SU-DHL-6 (cell line): Measurements from ENCODE around the gene LTA4H.

ENCODE experiments used
- H2AFZ ChIP-seq: fragments of 200-600 bp; sonication (generic); 2 replicates; pipeline ENCODE4 v1.6.1; 2014; ENCODE audit warnings: low read depth, mild to moderate bottlenecking, moderate library complexity, mixed read lengths, antibody characterized with exemption, low read length; ENCODE audit not compliant: severe bottlenecking
- H3F3A ChIP-seq: fragments of 200-600 bp; shearing (Covaris generic); 2 replicates; pipeline ENCODE4 v1.6.0; 2016; ENCODE audit warnings: antibody characterized with exemption, mild to moderate bottlenecking; ENCODE audit not compliant: insufficient read depth
- H3K27ac ChIP-seq: fragments of 200-600 bp; sonication (generic); 2 replicates; pipeline ENCODE4 v1.5.1; 2016; ENCODE audit warnings: low read depth, mild to moderate bottlenecking, low read length, moderate library complexity, mixed read lengths
- H3K27me3 ChIP-seq: fragments of 200-600 bp; sonication (generic), shearing (Covaris generic); 2 replicates; pipeline ENCODE4 v1.6.0; 2014; ENCODE audit warnings: mild to moderate bottlenecking, low read length
- H3K36me3 ChIP-seq: fragments of 200-600 bp; sonication (generic); 2 replicates; pipeline ENCODE4 v1.6.1; 2014; ENCODE audit warnings: mild to moderate bottlenecking, low read length, mixed read lengths
- H3K4me2 ChIP-seq: fragments of 300-600, 200-600 bp; shearing (Covaris generic), sonication (generic); 2 replicates; pipeline ENCODE4 v1.6.0; 2014; ENCODE audit warnings: low read length, low read depth, mild to moderate bottlenecking; ENCODE audit not compliant: poor library complexity, severe bottlenecking
- H3K4me3 ChIP-seq: fragments of 200-600 bp; sonication (generic); 2 replicates; pipeline ENCODE4 v1.5.1; 2014; ENCODE audit warnings: antibody characterized with exemption, low read length, mild to moderate bottlenecking, mixed read lengths; ENCODE audit not compliant: insufficient read depth, poor library complexity, severe bottlenecking
- H3K79me2 ChIP-seq: fragments of 200-600 bp; sonication (generic); 2 replicates; pipeline ENCODE4 v1.6.1; 2014; ENCODE audit warnings: mild to moderate bottlenecking, low read length, moderate library complexity; ENCODE audit not compliant: insufficient read depth
- H3K9ac ChIP-seq: fragments of 200-600 bp; sonication (generic); 2 replicates; pipeline ENCODE4 v1.7.0; 2014; ENCODE audit warnings: mild to moderate bottlenecking, low read length
- H3K9me2 ChIP-seq: fragments of 200-600 bp; sonication (generic); replicated peaks from 2 replicates; pipeline ENCODE4 v1.6.1; 2014; ENCODE audit warnings: low read length; ENCODE audit not compliant: insufficient read depth
- H3K9me3 ChIP-seq: fragments of 200-600 bp; sonication (generic); 2 replicates; pipeline ENCODE4 v1.6.1; 2014; ENCODE audit warnings: low read length, mixed read lengths; ENCODE audit not compliant: insufficient read depth
- H4K20me1 ChIP-seq: fragments of 200-600 bp; sonication (generic); 2 replicates; pipeline ENCODE4 v1.6.1; 2014; ENCODE audit warnings: low read depth, mild to moderate bottlenecking, antibody characterized with exemption, low read length, moderate library complexity, mixed read lengths
- EZH2phosphoT487 ChIP-seq: fragments of 200-600 bp; sonication (generic), shearing (Covaris generic); conservative IDR thresholded peaks from 2 replicates; pipeline ENCODE4 v1.6.1; 2018; ENCODE audit warnings: mild to moderate bottlenecking, antibody characterized with exemption, low read length, moderate library complexity, mixed read lengths
- TF ChIP-seq, protein P1 (sequence below): fragments of 200-600 bp; sonication (generic); IDR thresholded peaks from one replicate; pipeline ENCODE4 v1.5.1; 2017; ENCODE audit warnings: antibody characterized with exemption, mild to moderate bottlenecking, low read length, moderate library complexity; ENCODE audit not compliant: insufficient read depth, poor library complexity, severe bottlenecking

LTA4H gene

GRCh38 chr12:96081596-96081995 lies 46.2 kb upstream of the LTA4H start:
- Histone ChIP-seq H3K27me3 (no peaks in the 10 kb centered on the region), H3K4me3 (no peak overlapping the region), H3K9me3 (no peaks in the 10 kb centered on the region), H3K79me2 (no peaks in the 10 kb centered on the region), H3K9ac (no peak overlapping the region), H3K4me2 (no peak overlapping the region), H4K20me1 (no peaks in the 10 kb centered on the region), H3F3A (no peaks in the 10 kb centered on the region), H2AFZ (no peak overlapping the region), H3K9me2 (no peaks in the 10 kb centered on the region), H3K36me3 (no peaks in the 10 kb centered on the region), H3K27ac (no peak overlapping the region)
- no peak for TF ChIP-seq EZH2phosphoT487
- TF ChIP-seq, protein P1, sequence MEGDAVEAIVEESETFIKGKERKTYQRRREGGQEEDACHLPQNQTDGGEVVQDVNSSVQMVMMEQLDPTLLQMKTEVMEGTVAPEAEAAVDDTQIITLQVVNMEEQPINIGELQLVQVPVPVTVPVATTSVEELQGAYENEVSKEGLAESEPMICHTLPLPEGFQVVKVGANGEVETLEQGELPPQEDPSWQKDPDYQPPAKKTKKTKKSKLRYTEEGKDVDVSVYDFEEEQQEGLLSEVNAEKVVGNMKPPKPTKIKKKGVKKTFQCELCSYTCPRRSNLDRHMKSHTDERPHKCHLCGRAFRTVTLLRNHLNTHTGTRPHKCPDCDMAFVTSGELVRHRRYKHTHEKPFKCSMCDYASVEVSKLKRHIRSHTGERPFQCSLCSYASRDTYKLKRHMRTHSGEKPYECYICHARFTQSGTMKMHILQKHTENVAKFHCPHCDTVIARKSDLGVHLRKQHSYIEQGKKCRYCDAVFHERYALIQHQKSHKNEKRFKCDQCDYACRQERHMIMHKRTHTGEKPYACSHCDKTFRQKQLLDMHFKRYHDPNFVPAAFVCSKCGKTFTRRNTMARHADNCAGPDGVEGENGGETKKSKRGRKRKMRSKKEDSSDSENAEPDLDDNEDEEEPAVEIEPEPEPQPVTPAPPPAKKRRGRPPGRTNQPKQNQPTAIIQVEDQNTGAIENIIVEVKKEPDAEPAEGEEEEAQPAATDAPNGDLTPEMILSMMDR: no peak

DNA sequence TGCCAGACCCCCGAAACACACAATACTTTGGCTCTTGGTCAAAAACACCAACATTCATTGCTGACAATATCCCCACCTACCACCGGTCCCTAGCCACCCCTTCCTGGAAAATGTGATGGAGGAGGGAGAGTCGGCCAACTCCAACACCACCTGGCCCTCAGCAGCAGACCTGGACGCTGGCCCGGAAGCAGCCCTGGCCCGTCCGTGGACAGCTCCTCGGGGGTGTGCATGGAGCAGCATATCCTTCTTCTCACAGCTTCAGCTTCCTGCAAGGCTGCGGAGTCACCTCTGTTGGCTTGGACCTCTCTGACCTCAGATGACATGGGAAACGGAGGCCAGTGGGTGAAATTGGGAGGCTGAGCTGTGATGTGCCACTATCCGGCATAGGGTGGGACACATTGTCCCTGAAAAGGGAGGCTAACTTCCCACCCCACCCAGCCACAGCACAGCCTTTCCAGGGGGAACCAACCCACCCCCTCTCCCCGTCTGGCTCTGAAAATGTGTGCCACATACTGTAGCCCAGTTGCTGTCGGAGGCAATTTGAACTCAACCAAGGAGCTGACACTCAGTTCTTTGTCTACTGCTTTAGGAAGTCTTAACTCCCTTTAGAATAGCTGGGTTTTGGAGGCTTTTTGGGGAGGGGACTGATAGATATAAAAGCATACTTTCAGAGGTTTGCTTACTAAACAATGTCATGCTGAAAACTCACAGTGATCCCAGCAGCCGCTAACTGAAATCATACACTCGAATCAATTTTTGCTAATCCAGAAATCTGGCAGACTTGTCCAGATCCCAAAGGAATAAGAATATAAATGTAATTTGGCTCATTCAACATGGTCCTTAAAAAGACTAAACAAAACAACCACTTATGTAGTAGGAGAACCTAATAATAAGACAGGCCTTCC lies 43.1 kb upstream of the LTA4H start:
- Histone ChIP-seq H3K27ac (no peak overlapping the region), H3K4me3 (no peak overlapping the region), H3K9ac (no peak overlapping the region), H2AFZ (no peak overlapping the region), H3K79me2 (no peaks in the 10 kb centered on the region), H3K4me2 (no peak overlapping the region), H3K9me2 (no peaks in the 10 kb centered on the region), H3K36me3 (no peaks in the 10 kb centered on the region), H3K9me3 (no peaks in the 10 kb centered on the region), H3K27me3 (no peaks in the 10 kb centered on the region), H3F3A (no peaks in the 10 kb centered on the region), H4K20me1 (no peaks in the 10 kb centered on the region)
- no peak for TF ChIP-seq EZH2phosphoT487
- TF ChIP-seq, protein P1: no peak

DNA sequence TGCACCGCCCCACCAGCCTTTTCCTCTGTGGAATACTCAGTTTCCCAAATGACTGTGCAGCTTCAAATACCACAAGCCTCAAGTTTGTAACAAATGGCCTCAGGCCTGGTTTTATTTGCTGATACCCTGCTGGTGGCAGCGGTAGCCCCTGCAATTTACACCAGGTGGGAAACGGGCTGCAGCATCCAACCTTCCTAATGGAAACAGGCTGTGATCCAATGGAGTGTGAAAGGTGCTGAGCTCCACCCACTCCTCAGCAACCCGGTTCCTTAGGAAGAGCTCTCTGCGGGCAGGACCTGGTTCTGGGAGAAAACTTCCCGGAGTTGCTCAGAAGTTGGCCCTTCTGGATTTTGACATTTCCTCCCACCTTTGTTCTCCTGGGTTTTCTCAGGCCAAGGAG lies 41.7 kb upstream of the LTA4H start:
- Histone ChIP-seq H3K27ac (no peak overlapping the region), H3F3A (no peaks in the 10 kb centered on the region), H3K9me2 (no peaks in the 10 kb centered on the region), H3K36me3 (no peaks in the 10 kb centered on the region), H3K9me3 (no peaks in the 10 kb centered on the region), H3K4me3 (no peak overlapping the region), H2AFZ (no peak overlapping the region), H3K9ac (no peak overlapping the region), H3K4me2 (no peak overlapping the region), H3K79me2 (no peaks in the 10 kb centered on the region), H4K20me1 (no peaks in the 10 kb centered on the region), H3K27me3 (no peaks in the 10 kb centered on the region)
- no peak for TF ChIP-seq EZH2phosphoT487
- TF ChIP-seq, protein P1: no peak
